HUES48 (cell line): ENCODE data around the gene MACROD2.

Experiments
- H3K27ac ChIP-seq: one replicate; pipeline ENCODE4 v1.7.0; 2013; ENCODE audit warnings: low read depth, low read length, inconsistent platforms
- H3K27me3 ChIP-seq: 2 replicates; pipeline ENCODE4 v1.6.1; 2013; ENCODE audit warnings: mild to moderate bottlenecking, low read length; ENCODE audit not compliant: control insufficient read depth, insufficient read depth
- H3K36me3 ChIP-seq: 2 replicates; pipeline ENCODE4 v1.6.1; 2013; ENCODE audit warnings: low read length; ENCODE audit not compliant: control insufficient read depth, insufficient read depth
- H3K4me1 ChIP-seq: 2 replicates; pipeline ENCODE4 v1.6.1; 2013; ENCODE audit warnings: mild to moderate bottlenecking, low read length; ENCODE audit not compliant: control insufficient read depth, insufficient read depth
- H3K4me3 ChIP-seq: 2 replicates; pipeline ENCODE4 v1.5.1; 2013; ENCODE audit warnings: mild to moderate bottlenecking, low read depth, low read length
- H3K9ac ChIP-seq: 2 replicates; pipeline ENCODE4 v1.6.1; 2013; ENCODE audit warnings: mild to moderate bottlenecking, low read depth, low read length, moderate library complexity
- H3K9me3 ChIP-seq: 2 replicates; pipeline ENCODE4 v1.6.1; 2013; ENCODE audit warnings: low read length; ENCODE audit not compliant: control insufficient read depth, insufficient read depth

Gene MACROD2

DNA sequence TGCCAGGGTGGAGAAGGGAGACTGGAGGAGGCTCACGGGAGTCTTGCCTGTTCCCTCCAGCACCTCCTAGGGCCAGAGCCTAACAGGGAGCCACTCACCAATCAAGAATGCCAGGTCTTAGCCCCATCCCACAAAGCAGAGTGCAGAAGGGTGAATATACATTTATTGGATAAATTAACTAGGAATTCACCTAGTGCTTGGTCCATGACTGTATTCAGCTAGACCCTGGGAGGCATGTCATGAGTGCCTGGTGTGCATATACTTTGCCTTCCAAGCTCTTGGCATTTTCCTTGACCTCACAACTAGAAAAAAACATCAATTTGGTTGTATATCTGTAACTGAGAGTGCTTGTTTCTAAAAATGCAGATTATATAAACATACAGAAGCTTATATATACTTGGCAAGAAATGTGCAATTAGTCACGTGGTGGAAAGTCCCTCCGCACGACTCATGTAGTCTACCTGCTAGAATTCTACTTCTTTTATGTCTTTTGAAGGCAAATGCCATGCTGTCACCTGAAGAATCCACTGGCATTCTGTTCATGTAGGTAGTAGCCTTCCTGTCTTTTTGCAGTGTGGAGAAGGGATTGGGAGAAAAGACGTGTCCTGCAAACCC lies 1586.9 kb downstream of the MACROD2 start:
- Histone ChIP-seq H3K36me3 (no peaks in the 10 kb centered on the region), H3K4me1 (peaks cover 12% of the 10 kb centered on the region), H3K9me3 (no peaks in the 10 kb centered on the region), H3K27me3 (no peaks in the 10 kb centered on the region), H3K27ac (no peak overlapping the region), H3K9ac (no peak overlapping the region), H3K4me3 (no peak overlapping the region)

- Histone ChIP-seq H3K4me3 (no peak overlapping the region), H3K36me3 (no peaks in the 10 kb centered on the region), H3K9ac (no peak overlapping the region), H3K27ac (no peak overlapping the region), H3K4me1 (peaks cover 12% of the 10 kb centered on the region), H3K27me3 (no peaks in the 10 kb centered on the region), H3K9me3 (no peaks in the 10 kb centered on the region)
Measured at GRCh38 chr20:15584507-15584906, 1589.2 kb downstream of the MACROD2 start.

DNA sequence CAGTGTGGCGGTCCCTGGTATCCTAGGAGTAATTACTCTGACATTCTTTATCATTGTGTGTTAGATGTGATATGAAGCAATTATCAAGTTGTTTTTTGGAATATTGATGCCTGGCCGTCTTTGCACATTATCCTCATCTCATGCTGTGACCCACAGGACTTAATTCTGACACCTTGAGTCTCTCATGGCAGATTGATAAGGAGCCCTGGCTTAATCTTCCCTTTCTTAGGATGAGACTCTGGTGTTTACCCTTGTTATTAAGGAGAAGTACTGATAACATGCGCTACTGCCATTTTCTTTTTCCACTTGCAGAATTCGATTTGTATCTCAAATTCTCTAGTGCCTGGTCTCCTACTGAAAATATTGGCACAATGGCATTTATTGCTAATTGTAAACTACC lies 1597.8 kb downstream of the MACROD2 start:
- Histone ChIP-seq H3K27ac (no peak overlapping the region), H3K9me3 (no peaks in the 10 kb centered on the region), H3K9ac (no peak overlapping the region), H3K27me3 (no peaks in the 10 kb centered on the region), H3K4me3 (no peak overlapping the region), H3K36me3 (no peaks in the 10 kb centered on the region), H3K4me1 (no peaks in the 10 kb centered on the region)

DNA sequence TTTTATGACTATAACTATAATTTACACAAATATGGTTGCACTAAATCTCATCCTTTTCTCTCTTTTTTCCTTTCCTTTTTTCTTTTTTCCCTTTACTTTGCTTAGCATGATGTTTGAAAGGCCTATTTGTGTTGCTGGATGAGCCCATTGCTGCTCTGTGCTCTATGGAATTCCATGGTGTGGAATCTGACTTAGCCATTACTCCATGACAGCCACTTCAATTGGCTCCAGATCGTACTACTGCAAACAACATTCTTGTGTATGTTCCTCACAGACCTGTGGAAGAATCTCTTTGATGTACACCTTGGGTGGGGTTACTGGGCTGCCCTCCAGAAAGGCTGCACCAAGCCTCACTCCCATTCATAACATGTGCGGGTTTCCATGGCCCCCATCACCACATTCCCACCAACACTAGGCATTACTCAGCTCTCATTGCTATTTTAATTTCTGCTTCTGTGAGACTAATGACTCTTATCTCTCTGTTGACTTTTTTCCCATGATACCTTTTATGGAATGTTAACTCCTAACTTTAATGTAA lies 1598.9 kb downstream of the MACROD2 start:
- H3K9ac ChIP-seq = no peak overlapping the region
- no peaks in the 10 kb centered on the region for H3K36me3 ChIP-seq
- H3K27me3 ChIP-seq = no peaks in the 10 kb centered on the region
- no peak overlapping the region for H3K4me3 ChIP-seq
- no peak overlapping the region for H3K27ac ChIP-seq
- no peaks in the 10 kb centered on the region for H3K9me3 ChIP-seq
- H3K4me1 ChIP-seq = no peaks in the 10 kb centered on the region

DNA sequence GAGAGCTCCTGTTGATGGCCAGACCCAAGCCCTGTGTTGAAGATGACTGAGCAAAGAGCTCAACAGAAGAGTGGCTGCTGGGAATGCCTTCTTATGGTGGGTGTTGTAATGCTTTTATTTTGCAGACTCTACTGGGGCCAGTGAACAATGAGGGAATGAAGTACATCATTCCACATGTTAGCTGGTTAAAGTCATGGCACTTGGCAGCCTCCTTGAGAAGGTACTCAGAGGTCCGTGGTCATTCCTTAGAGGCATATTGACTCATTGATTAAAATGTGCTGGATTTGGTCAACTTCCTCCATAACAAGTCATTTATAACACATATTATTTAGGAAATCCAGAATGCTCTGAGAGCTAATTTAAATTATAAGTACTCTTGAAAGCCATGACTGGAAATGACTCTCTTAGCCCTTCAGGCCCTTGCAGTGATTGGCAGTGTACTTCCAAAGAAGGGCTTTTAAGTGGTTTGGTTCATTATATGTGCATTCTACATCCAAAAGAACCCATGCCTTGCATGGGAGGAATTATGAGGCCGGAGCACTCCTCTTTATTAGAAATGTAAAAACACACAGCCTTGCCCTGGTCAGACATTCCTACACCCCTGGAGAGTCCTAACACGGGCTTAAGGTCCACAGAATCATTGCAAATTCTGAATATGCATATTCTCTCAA lies 1601.0 kb downstream of the MACROD2 start:
- no peaks in the 10 kb centered on the region for H3K36me3 ChIP-seq
- H3K27me3 ChIP-seq = no peaks in the 10 kb centered on the region
- no peak overlapping the region for H3K4me3 ChIP-seq
- H3K27ac ChIP-seq = no peak overlapping the region
- H3K9me3 ChIP-seq = no peaks in the 10 kb centered on the region
- no peak overlapping the region for H3K9ac ChIP-seq
- H3K4me1 ChIP-seq = no peaks in the 10 kb centered on the region

DNA sequence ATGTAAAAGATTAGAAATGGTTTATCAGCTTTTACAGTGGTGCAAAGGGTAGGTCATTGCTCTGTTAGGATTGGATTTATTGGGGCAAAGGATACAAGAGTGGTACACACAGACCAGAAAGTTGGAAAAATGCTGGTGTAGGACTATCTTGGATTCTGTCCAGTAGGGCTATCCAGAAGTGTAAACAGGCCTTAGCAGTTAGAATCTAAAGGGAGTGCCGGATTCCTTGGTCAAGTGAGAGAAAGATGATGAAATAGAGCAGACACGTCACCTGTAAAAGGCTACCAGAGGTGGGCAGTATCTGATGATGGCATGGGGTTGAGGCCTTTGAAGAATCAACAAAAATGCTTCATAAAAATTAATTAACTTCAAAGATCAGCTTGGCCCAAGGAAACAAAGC lies 1602.0 kb downstream of the MACROD2 start:
- no peak overlapping the region for H3K4me3 ChIP-seq
- no peaks in the 10 kb centered on the region for H3K4me1 ChIP-seq
- H3K9ac ChIP-seq = no peak overlapping the region
- H3K9me3 ChIP-seq = no peaks in the 10 kb centered on the region
- H3K36me3 ChIP-seq = no peaks in the 10 kb centered on the region
- no peaks in the 10 kb centered on the region for H3K27me3 ChIP-seq
- H3K27ac ChIP-seq = no peak overlapping the region

GRCh38 chr20:15599961-15600360 lies 1604.6 kb downstream of the MACROD2 start:
- Histone ChIP-seq H3K4me3 (no peak overlapping the region), H3K27ac (no peak overlapping the region), H3K9me3 (no peaks in the 10 kb centered on the region), H3K4me1 (no peaks in the 10 kb centered on the region), H3K27me3 (no peaks in the 10 kb centered on the region), H3K36me3 (no peaks in the 10 kb centered on the region), H3K9ac (no peak overlapping the region)

DNA sequence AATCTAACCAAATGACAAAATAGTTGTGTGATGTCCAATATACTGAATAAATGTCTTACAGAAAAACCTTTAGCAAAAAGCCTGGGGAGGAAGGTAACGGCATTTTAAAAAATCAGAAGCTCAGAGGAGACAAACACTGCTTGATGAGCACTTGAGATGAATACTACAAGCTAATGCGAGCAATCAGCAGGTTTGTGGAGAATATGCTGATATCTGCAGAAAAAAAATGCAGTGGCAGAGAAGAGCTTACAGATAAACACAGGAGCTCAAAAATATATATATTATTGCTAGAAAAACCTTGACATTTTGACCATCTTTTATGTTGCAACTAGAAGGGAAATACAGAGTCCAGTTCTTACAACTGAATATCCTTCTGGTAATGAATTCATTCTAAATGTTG lies 1605.2 kb downstream of the MACROD2 start:
- no peaks in the 10 kb centered on the region for H3K27me3 ChIP-seq
- no peak overlapping the region for H3K27ac ChIP-seq
- H3K4me1 ChIP-seq = no peaks in the 10 kb centered on the region
- H3K9me3 ChIP-seq = no peaks in the 10 kb centered on the region
- no peak overlapping the region for H3K4me3 ChIP-seq
- no peaks in the 10 kb centered on the region for H3K36me3 ChIP-seq
- H3K9ac ChIP-seq = no peak overlapping the region

DNA sequence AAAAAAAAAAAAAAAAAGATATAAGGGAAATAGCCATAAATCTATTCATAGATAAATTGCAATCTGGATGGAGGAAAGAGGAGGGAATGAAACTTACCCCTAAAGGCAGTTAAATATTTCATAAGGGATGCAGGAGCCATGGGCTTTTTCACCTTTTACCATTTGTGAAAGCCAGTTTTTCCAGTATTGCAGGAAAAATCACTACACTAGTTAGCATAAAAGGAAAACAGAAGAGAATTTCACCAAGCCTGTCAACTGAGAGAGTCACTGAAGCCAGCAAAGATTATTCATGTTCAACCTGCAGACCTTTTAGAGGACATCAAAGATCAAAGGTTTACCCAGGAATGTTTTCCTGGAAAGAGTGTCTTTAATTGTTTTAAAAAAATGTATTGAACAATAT lies 1608.2 kb downstream of the MACROD2 start:
- Histone ChIP-seq H3K27ac (no peak overlapping the region), H3K4me3 (no peak overlapping the region), H3K27me3 (no peaks in the 10 kb centered on the region), H3K9ac (no peak overlapping the region), H3K36me3 (no peaks in the 10 kb centered on the region), H3K9me3 (no peaks in the 10 kb centered on the region), H3K4me1 (no peaks in the 10 kb centered on the region)

GRCh38 chr20:15603978-15604805 lies 1608.9 kb downstream of the MACROD2 start:
- Histone ChIP-seq H3K9ac (no peak overlapping the region), H3K9me3 (no peaks in the 10 kb centered on the region), H3K4me3 (no peak overlapping the region), H3K36me3 (no peaks in the 10 kb centered on the region), H3K27me3 (no peaks in the 10 kb centered on the region), H3K4me1 (no peaks in the 10 kb centered on the region), H3K27ac (no peak overlapping the region)

- no peaks in the 10 kb centered on the region for H3K4me1 ChIP-seq
- H3K27me3 ChIP-seq = no peaks in the 10 kb centered on the region
- H3K9me3 ChIP-seq = no peaks in the 10 kb centered on the region
- H3K9ac ChIP-seq = no peak overlapping the region
- no peak overlapping the region for H3K4me3 ChIP-seq
- H3K27ac ChIP-seq = no peak overlapping the region
- no peaks in the 10 kb centered on the region for H3K36me3 ChIP-seq
Measured at GRCh38 chr20:15609921-15610320, 1614.6 kb downstream of the MACROD2 start.
